HepG2 (cell line): Measurements from ENCODE around the gene NDRG3. TPM values are rescaled to one million over a fixed set of nuclear protein-coding genes. Genes with fewer than 3 reads are reported as not detected.

Experiments
- FIP1L1 ChIP-seq: fragments of 200-400 bp; formaldehyde crosslinking; IDR thresholded peaks from 2 replicates; pipeline ENCODE4 v1.6.1; 2018; ENCODE audit warnings: low read depth, mild to moderate bottlenecking, low read length, moderate library complexity, borderline replicate concordance; ENCODE audit not compliant: insufficient read depth
- FOXK1 ChIP-seq: sonication (generic); formaldehyde crosslinking; IDR thresholded peaks from 2 replicates; pipeline ENCODE4 v1.4.0; 2020; ENCODE audit warnings: low read depth, missing genetic modification reagents, borderline replicate concordance
- GPN1 ChIP-seq: sonication (generic); formaldehyde crosslinking; IDR thresholded peaks from 2 replicates; pipeline ENCODE4 v1.5.1; 2020; ENCODE audit warnings: missing genetic modification reagents, borderline replicate concordance
- JUNB ChIP-seq: sonication (generic); formaldehyde crosslinking; IDR thresholded peaks from 2 replicates; pipeline ENCODE4 v1.8.0; 2022; ENCODE audit warnings: missing genetic modification reagents, mild to moderate bottlenecking, borderline replicate concordance
- PREB ChIP-seq: sonication (generic); formaldehyde crosslinking; IDR thresholded peaks from 2 replicates; pipeline ENCODE4 v1.4.0; 2020; ENCODE audit warnings: missing genetic modification reagents
- TOE1 ChIP-seq: sonication (generic); formaldehyde crosslinking; IDR thresholded peaks from 2 replicates; pipeline ENCODE4 v1.4.0; 2020; ENCODE audit warnings: mild to moderate bottlenecking, missing genetic modification reagents
- ZBTB1 ChIP-seq: sonication (generic); formaldehyde crosslinking; IDR thresholded peaks from 2 replicates; pipeline ENCODE4 v1.4.0; 2020; ENCODE audit warnings: missing genetic modification reagents, borderline replicate concordance
- ZBTB42 ChIP-seq: sonication (generic); formaldehyde crosslinking; IDR thresholded peaks from 2 replicates; pipeline ENCODE4 v1.5.0; 2020; ENCODE audit warnings: mild to moderate bottlenecking, missing genetic modification reagents
- ZEB1 ChIP-seq: IDR thresholded peaks from 2 replicates; pipeline ENCODE4 v1.6.1; 2012; ENCODE audit warnings: mild to moderate bottlenecking, low read depth, inconsistent platforms; ENCODE audit not compliant: insufficient replicate concordance
- ZFP1 ChIP-seq: IDR thresholded peaks from 2 replicates; pipeline ENCODE4 v1.6.1; 2016
- ZMYM2 ChIP-seq: sonication (generic); formaldehyde crosslinking; IDR thresholded peaks from 2 replicates; pipeline ENCODE4 v1.8.0; 2022; ENCODE audit warnings: mild to moderate bottlenecking, missing genetic modification reagents
- ZNF333 ChIP-seq: sonication (generic); formaldehyde crosslinking; IDR thresholded peaks from 2 replicates; pipeline ENCODE4 v1.4.0; 2020; ENCODE audit warnings: mild to moderate bottlenecking, missing genetic modification reagents, borderline replicate concordance
- ZNF460 ChIP-seq: sonication (generic); formaldehyde crosslinking; IDR thresholded peaks from 2 replicates; pipeline ENCODE4 v1.5.1; 2020; ENCODE audit warnings: missing genetic modification reagents, mild to moderate bottlenecking, borderline replicate concordance
- ZNF550 ChIP-seq: sonication (generic); formaldehyde crosslinking; IDR thresholded peaks from 2 replicates; pipeline ENCODE4 v1.4.0; 2020; ENCODE audit warnings: mild to moderate bottlenecking, missing genetic modification reagents, borderline replicate concordance
- ZNF552 ChIP-seq: sonication (generic); formaldehyde crosslinking; IDR thresholded peaks from 2 replicates; pipeline ENCODE4 v1.9.0; 2022; ENCODE audit warnings: missing genetic modification reagents, mild to moderate bottlenecking, borderline replicate concordance
- ZNF670 ChIP-seq: sonication (generic); formaldehyde crosslinking; IDR thresholded peaks from 2 replicates; pipeline ENCODE4 v1.8.0; 2022; ENCODE audit warnings: mild to moderate bottlenecking, missing genetic modification reagents, borderline replicate concordance
- ZNF75D ChIP-seq: sonication (generic); formaldehyde crosslinking; IDR thresholded peaks from 2 replicates; pipeline ENCODE4 v1.8.1; 2023; ENCODE audit warnings: missing genetic modification reagents, mild to moderate bottlenecking, borderline replicate concordance
- polyA plus RNA-seq, 8 experiments: library from polyadenylated mRNA; depleted of rRNA in 3 of 8; stranded (reverse) in 7 of 8; unstranded in 1 of 8; fragments of >200 nt; fragmentation: Illumina TruSeq in 4 of 8; extraction: Trizol in 4 of 8; gene quantifications; 2 replicates each; pipeline versions ENCODE4 v1.2.1 to v1.2.3, GENCODE V29; 2011 to 2016; ENCODE audit warnings: low read depth in 4 of 8, missing spikeins in 1 of 8, mixed read lengths in 1 of 8; ENCODE audit not compliant: insufficient read depth in 1 of 8
- total RNA-seq, 5 experiments: library from RNA; depleted of rRNA; stranded (reverse); fragments of >200 nt; fragmentation: Illumina TruSeq; extraction: Trizol; gene quantifications; 2 replicates each; pipeline ENCODE4 v1.2.3, GENCODE V29; 2016; ENCODE audit warnings: low read depth in 1 of 5
- TF ChIP-seq, protein P1 (sequence below): IDR thresholded peaks from 2 replicates; pipeline ENCODE4 v1.6.1; 2016; ENCODE audit warnings: low read depth, missing genetic modification reagents, missing compliant biosample characterization
- TF ChIP-seq, protein P2 (sequence below): sonication (generic); formaldehyde crosslinking; IDR thresholded peaks from 2 replicates; pipeline ENCODE4 v1.8.1; 2023; ENCODE audit warnings: missing genetic modification reagents, inconsistent platforms, borderline replicate concordance
- TF ChIP-seq, protein P3 (sequence below): sonication (generic); formaldehyde crosslinking; IDR thresholded peaks from 2 replicates; pipeline ENCODE4 v1.8.1; 2023; ENCODE audit warnings: mild to moderate bottlenecking, inconsistent platforms, moderate library complexity, missing genetic modification reagents, borderline replicate concordance

The NDRG3 gene
- total and polyA plus RNA-seq, 2 of the 13 experiments (the other 11 are each of a cell fraction or from before 2014, with no cell fraction given), result 36.0 to 40.5 TPM

DNA sequence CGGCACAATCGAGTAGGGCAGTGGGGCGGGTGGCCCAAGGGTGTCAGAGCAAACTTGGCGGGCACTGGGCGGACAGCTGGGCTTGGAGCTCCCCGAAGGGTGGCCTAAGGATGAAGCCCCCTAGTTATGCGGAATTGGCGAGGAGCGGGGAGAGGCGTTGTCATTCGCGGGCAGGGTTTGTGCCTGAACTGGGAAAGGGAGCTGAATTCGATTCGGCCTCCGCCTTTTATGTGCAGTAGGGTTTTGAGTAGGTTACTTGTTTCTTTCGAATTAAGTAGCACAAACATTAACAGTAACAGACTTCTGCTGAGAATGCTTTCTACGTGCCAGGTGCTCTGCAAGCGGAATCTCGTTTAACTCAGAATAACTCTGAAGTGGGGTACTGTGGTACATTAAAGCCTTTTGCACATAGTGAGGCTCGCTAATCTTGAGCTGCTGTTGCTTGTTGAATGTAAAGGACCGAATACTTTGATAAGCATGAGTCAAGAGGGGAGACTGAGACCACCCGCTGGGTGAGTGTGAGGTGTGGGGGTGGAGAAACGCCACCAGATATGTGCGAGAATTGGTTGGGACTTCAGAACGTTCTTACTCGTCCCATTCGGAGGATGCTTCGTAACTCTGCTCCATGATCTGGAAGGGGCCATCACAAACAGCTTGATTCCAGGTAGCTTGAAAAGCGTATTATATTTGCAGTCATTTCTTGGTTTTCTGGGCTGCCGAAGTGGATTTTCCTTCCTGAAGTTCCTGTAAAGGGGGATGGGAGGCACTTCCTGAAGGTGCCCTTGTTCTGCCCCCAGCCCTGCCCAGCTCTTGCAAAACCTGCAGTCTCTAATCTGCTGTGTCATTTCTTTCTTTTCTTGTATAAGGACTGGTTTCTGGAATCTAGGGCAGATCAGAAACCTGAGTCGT, 139.5 kb downstream of the NDRG3 start (continued):
- TF ChIP-seq, protein P1, sequence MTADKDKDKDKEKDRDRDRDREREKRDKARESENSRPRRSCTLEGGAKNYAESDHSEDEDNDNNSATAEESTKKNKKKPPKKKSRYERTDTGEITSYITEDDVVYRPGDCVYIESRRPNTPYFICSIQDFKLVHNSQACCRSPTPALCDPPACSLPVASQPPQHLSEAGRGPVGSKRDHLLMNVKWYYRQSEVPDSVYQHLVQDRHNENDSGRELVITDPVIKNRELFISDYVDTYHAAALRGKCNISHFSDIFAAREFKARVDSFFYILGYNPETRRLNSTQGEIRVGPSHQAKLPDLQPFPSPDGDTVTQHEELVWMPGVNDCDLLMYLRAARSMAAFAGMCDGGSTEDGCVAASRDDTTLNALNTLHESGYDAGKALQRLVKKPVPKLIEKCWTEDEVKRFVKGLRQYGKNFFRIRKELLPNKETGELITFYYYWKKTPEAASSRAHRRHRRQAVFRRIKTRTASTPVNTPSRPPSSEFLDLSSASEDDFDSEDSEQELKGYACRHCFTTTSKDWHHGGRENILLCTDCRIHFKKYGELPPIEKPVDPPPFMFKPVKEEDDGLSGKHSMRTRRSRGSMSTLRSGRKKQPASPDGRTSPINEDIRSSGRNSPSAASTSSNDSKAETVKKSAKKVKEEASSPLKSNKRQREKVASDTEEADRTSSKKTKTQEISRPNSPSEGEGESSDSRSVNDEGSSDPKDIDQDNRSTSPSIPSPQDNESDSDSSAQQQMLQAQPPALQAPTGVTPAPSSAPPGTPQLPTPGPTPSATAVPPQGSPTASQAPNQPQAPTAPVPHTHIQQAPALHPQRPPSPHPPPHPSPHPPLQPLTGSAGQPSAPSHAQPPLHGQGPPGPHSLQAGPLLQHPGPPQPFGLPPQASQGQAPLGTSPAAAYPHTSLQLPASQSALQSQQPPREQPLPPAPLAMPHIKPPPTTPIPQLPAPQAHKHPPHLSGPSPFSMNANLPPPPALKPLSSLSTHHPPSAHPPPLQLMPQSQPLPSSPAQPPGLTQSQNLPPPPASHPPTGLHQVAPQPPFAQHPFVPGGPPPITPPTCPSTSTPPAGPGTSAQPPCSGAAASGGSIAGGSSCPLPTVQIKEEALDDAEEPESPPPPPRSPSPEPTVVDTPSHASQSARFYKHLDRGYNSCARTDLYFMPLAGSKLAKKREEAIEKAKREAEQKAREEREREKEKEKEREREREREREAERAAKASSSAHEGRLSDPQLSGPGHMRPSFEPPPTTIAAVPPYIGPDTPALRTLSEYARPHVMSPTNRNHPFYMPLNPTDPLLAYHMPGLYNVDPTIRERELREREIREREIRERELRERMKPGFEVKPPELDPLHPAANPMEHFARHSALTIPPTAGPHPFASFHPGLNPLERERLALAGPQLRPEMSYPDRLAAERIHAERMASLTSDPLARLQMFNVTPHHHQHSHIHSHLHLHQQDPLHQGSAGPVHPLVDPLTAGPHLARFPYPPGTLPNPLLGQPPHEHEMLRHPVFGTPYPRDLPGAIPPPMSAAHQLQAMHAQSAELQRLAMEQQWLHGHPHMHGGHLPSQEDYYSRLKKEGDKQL, result no peak
- TF ChIP-seq ZMYM2 (CRISPR knock-in tag) (no peak), FIP1L1 (no peak), ZBTB1 (CRISPR knock-in tag) (no peak), ZBTB42 (no peak), ZNF550 (no peak), PREB (CRISPR knock-in tag) (no peak), ZEB1 (no peak), ZNF460 (CRISPR knock-in tag) (no peak), TOE1 (CRISPR knock-in tag) (no peak; the same call in 1 of the 2 replicates), FOXK1 (CRISPR knock-in tag) (no peak), ZNF552 (CRISPR knock-in tag) (no peak), ZNF75D (no peak), JUNB (CRISPR knock-in tag) (no peak), ZNF670 (no peak), GPN1 (no peak), ZFP1 (no peak), ZNF333 (no peak)
- TF ChIP-seq, protein P2, sequence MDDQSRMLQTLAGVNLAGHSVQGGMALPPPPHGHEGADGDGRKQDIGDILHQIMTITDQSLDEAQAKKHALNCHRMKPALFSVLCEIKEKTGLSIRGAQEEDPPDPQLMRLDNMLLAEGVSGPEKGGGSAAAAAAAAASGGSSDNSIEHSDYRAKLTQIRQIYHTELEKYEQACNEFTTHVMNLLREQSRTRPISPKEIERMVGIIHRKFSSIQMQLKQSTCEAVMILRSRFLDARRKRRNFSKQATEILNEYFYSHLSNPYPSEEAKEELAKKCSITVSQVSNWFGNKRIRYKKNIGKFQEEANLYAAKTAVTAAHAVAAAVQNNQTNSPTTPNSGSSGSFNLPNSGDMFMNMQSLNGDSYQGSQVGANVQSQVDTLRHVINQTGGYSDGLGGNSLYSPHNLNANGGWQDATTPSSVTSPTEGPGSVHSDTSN (CRISPR knock-in tag), result no peak
- TF ChIP-seq, protein P3, sequence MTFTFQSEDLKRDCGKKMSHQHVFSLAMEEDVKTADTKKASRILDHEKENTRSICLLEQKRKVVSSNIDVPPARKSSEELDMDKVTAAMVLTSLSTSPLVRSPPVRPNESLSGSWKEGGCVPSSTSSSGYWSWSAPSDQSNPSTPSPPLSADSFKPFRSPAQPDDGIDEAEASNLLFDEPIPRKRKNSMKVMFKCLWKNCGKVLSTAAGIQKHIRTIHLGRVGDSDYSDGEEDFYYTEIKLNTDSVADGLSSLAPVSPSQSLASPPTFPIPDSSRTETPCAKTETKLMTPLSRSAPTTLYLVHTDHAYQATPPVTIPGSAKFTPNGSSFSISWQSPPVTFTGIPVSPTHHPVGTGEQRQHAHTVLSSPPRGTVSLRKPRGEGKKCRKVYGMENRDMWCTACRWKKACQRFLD (CRISPR knock-in tag), result no peak; the same call in 1 of the 2 replicates
